Keratinocyte (primary cell): ENCODE results near the gene PNMA6E. TPM values are rescaled to one million over a fixed set of nuclear protein-coding genes. Genes with fewer than 3 reads are reported as not detected.

Experiments
- DNase-seq: peaks from one replicate; pipeline ENCODE4 v3.0.0-alpha.2; 2011; ENCODE audit warnings: low read depth, missing footprints, low spot score
- FAIRE-seq: peaks from 2 replicates; lab custom pipeline; 2011; peaks lifted over from hg19 to GRCh38; lab: Jason Lieb, UNC
- H2AFZ ChIP-seq: 2 replicates; pipeline ENCODE4 v1.6.0; 2012; ENCODE audit warnings: low read length, control low read depth, inconsistent platforms; ENCODE audit not compliant: control insufficient read depth
- H3K27ac ChIP-seq: 2 replicates; pipeline ENCODE4 v1.5.1; 2011; ENCODE audit warnings: low read length; ENCODE audit not compliant: control insufficient read depth, insufficient read depth
- H3K27me3 ChIP-seq: 3 replicates; pipeline ENCODE4 v1.6.0; 2011; ENCODE audit warnings: low read length; ENCODE audit not compliant: control insufficient read depth, insufficient read depth; ENCODE audit errors: extremely low read depth
- H3K36me3 ChIP-seq, 2 experiments: 2 replicates in 1 of 2; 3 replicates in 1 of 2; pipeline ENCODE4 v1.5.1; 2011; ENCODE audit warnings: low read length in 2 of 2, mild to moderate bottlenecking in 1 of 2; ENCODE audit not compliant: control insufficient read depth in 2 of 2, insufficient read depth in 2 of 2; ENCODE audit errors: extremely low read depth in 1 of 2
- H3K4me1 ChIP-seq: 3 replicates; pipeline ENCODE4 v1.5.1; 2011; ENCODE audit warnings: low read length; ENCODE audit not compliant: control insufficient read depth, insufficient read depth; ENCODE audit errors: extremely low read depth
- H3K4me2 ChIP-seq: 3 replicates; pipeline ENCODE4 v1.6.0; 2011; ENCODE audit warnings: low read depth, low read length; ENCODE audit not compliant: control insufficient read depth, insufficient read depth; ENCODE audit errors: extremely low read depth
- H3K4me3 ChIP-seq, 3 experiments: fragments of 200-600 bp in 1 of 3; sonication (generic) in 1 of 3; 2 replicates in 2 of 3; 3 replicates in 1 of 3; pipeline ENCODE4 v1.5.1; 2011 to 2016; ENCODE audit warnings: low read length in 3 of 3, mild to moderate bottlenecking in 3 of 3, control low read depth in 2 of 3, inconsistent platforms in 1 of 3, low read depth in 1 of 3, mixed read lengths in 1 of 3, mixed run types in 1 of 3, moderate library complexity in 1 of 3; ENCODE audit not compliant: control insufficient read depth in 2 of 3, insufficient read depth in 2 of 3; ENCODE audit errors: extremely low read depth in 1 of 3
- H3K79me2 ChIP-seq: 2 replicates; pipeline ENCODE4 v1.6.0; 2012; ENCODE audit warnings: low read length; ENCODE audit not compliant: control insufficient read depth, insufficient read depth
- H3K9ac ChIP-seq: 3 replicates; pipeline ENCODE4 v1.6.0; 2011; ENCODE audit warnings: low read length; ENCODE audit not compliant: control insufficient read depth, insufficient read depth; ENCODE audit errors: extremely low read depth
- H3K9me1 ChIP-seq: 3 replicates; pipeline ENCODE4 v1.6.0; 2011; ENCODE audit warnings: low read length; ENCODE audit not compliant: control insufficient read depth, insufficient read depth; ENCODE audit errors: extremely low read depth
- H3K9me3 ChIP-seq: 2 replicates; pipeline ENCODE4 v1.5.1; 2012; ENCODE audit warnings: low read depth, low read length; ENCODE audit not compliant: control insufficient read depth
- H4K20me1 ChIP-seq: 3 replicates; pipeline ENCODE4 v1.6.0; 2011; ENCODE audit warnings: low read length; ENCODE audit not compliant: control insufficient read depth, insufficient read depth; ENCODE audit errors: extremely low read depth
- CTCF ChIP-seq, 3 experiments: IDR thresholded peaks in 1 of 3; conservative IDR thresholded peaks in 1 of 3; optimal IDR thresholded peaks in 1 of 3; 2 replicates in 2 of 3; 3 replicates in 1 of 3; pipeline versions ENCODE3 to v1.5.1; 2011; ENCODE audit warnings: low read length in 3 of 3, mild to moderate bottlenecking in 3 of 3, moderate library complexity in 2 of 3, control low read depth in 1 of 3, inconsistent platforms in 1 of 3; ENCODE audit not compliant: insufficient read depth in 2 of 3; ENCODE audit errors: extremely low read depth in 1 of 3
- EZH2 ChIP-seq: IDR thresholded peaks from one replicate; pipeline ENCODE4 v1.6.1; 2012; ENCODE audit warnings: inconsistent platforms, mild to moderate bottlenecking, low read length, moderate library complexity
- dilution Hi-C: fragments of 300-500 bp; cut with MboI; formaldehyde crosslinking; loops from one replicate; pipeline ENCODE4 v1.7.0; 2020; ENCODE audit warnings: low sequenced_read_pairs; ENCODE audit not compliant: extremely low pct_ligation_motif_present
- polyA plus RNA-seq, 5 experiments: library from polyadenylated mRNA; depleted of rRNA in 3 of 5; stranded (reverse) in 3 of 5; stranded (forward) in 1 of 5; unstranded in 1 of 5; fragments of >200 nt; gene quantifications; 1 replicate in 1 of 5; 2 replicates in 3 of 5; 3 replicates in 1 of 5; pipeline versions ENCODE4 v1.2.1 to v1.2.3, GENCODE V29; 2011 to 2012; ENCODE audit warnings: missing spikeins in 2 of 5, low read depth in 1 of 5, low replicate concordance in 1 of 5

PNMA6E gene
- polyA plus RNA-seq, 1 donor (not counting 4 experiments of a cell fraction or from before 2014, with no cell fraction given), result not detected

- H3K27me3 ChIP-seq, result no peaks in the 10 kb centered on the region
- no peaks in the 10 kb centered on the region for H3K9me1 ChIP-seq
- no peak overlapping the region for H3K27ac ChIP-seq
- no peaks in the 10 kb centered on the region for H4K20me1 ChIP-seq
- no peak overlapping the region for H2AFZ ChIP-seq
- H3K36me3 ChIP-seq, result no peaks in the 10 kb centered on the region
- DNase-seq (no peak), FAIRE-seq (no peak)
- H3K9me3 ChIP-seq, result no peaks in the 10 kb centered on the region
- no peak overlapping the region for H3K9ac ChIP-seq
- H3K4me3 ChIP-seq, result no peak overlapping the region
- H3K4me2 ChIP-seq, result no peak overlapping the region
- TF ChIP-seq CTCF (optimal IDR thresholded peaks at IDR 0.05 in 1 of 3, IDR thresholded peaks at IDR 0.05 in 1 of 3, conservative IDR thresholded peaks at IDR 0.05 in 1 of 3; ENCODE audit: extremely low read depth in 1 of 3, insufficient read depth in 2 of 3, low read length in 3 of 3) (no peak), EZH2 (no peak)
- dilution Hi-C loops, result no loop called here
- H3K79me2 ChIP-seq, result no peaks in the 10 kb centered on the region
- peaks cover 5% of the 10 kb centered on the region for H3K4me1 ChIP-seq
Measured at GRCh38 chrX:153408871-153409351, 7.8 kb upstream of the PNMA6E start.

DNA sequence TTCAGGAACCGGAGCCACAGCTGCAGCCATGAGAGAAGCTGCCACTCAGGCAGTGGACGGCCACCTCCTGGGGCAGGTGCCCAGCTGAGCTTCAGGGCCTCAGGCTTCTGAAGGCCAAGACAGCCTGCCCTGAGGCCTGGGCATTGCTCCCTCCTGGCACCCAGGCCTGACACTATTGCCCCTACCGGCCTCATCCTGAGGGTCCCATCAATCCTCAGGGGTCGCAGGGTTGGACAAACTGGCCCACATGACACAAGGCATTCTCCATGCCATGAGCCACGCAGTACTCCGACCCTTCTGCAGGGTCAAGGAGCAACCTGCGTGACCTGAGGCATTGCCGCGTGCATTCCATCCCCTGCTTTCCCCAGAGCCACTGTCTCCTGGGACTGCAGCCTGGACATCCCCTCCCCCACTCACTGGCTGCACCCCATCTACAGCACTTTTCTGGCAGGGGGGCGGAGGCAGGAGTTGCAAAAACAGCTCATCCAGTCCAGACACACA is 7.1 kb upstream of the PNMA6E start:
- dilution Hi-C loops, result no loop called here
- no peaks in the 10 kb centered on the region for H3K9me3 ChIP-seq
- no peaks in the 10 kb centered on the region for H3K36me3 ChIP-seq
- H3K9me1 ChIP-seq, result no peaks in the 10 kb centered on the region
- H3K27me3 ChIP-seq, result no peaks in the 10 kb centered on the region
- no peak overlapping the region for H3K27ac ChIP-seq
- H4K20me1 ChIP-seq, result no peaks in the 10 kb centered on the region
- H3K9ac ChIP-seq, result no peak overlapping the region
- H3K4me1 ChIP-seq, result peaks cover 5% of the 10 kb centered on the region
- no peaks in the 10 kb centered on the region for H3K79me2 ChIP-seq
- H3K4me2 ChIP-seq, result no peak overlapping the region
- no peak overlapping the region for H2AFZ ChIP-seq
- TF ChIP-seq EZH2 (no peak), CTCF (optimal IDR thresholded peaks at IDR 0.05 in 1 of 3, IDR thresholded peaks at IDR 0.05 in 1 of 3, conservative IDR thresholded peaks at IDR 0.05 in 1 of 3; ENCODE audit: extremely low read depth in 1 of 3, insufficient read depth in 2 of 3, low read length in 3 of 3) (no peak)
- DNase-seq (no peak), FAIRE-seq (no peak)
- no peak overlapping the region for H3K4me3 ChIP-seq
